GM19452 (cell line): ENCODE measurements around the gene C6orf47.

Experiments
- ATAC-seq: cut with Tn5 transposase; IDR thresholded peaks from one replicate; pipeline ENCODE4 v1.9.1; 2021; ENCODE audit not compliant: unreplicated experiment

The C6orf47 gene

DNA sequence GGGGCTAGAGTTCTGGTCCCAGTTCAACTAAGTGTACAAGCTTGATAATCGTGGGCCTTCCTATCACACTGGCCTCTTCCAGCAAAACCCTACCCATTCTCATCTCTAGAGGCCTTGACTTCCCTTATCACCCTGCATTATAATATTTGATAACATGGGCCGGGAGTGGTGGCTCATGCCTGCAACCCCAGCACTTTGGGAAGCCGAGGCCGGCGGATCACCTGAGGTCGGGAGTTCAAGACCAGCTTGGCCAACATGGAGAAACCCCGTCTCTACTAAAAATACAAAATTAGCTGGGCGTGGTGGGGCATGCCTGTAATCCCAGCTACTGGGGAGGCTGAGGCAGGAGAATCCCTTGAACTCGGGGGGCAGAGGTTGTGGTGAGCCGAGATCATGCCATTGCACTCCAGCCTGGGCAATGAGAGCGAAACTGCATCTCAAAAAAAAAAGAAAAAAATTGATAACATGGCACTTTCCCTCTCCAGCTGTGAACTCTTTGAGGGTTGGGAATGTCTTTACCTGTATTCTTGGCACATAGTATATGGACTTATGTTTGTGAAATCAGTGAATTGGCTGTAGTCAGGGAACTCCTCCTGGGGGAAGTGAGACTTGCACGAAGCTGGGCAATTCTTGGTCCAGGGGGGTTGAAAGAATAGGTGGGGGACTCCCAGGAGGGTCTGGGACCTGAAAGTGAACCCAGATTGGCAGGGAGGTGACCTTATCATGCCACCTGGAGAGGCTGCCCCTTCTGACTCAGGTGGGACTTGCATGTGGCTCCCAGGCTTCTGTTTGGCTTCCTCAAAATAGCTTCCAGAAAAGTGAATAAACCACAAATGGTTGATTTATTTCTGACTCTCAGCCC lies 915 bp upstream of the C6orf47 start:
- ATAC-seq: no peak

DNA sequence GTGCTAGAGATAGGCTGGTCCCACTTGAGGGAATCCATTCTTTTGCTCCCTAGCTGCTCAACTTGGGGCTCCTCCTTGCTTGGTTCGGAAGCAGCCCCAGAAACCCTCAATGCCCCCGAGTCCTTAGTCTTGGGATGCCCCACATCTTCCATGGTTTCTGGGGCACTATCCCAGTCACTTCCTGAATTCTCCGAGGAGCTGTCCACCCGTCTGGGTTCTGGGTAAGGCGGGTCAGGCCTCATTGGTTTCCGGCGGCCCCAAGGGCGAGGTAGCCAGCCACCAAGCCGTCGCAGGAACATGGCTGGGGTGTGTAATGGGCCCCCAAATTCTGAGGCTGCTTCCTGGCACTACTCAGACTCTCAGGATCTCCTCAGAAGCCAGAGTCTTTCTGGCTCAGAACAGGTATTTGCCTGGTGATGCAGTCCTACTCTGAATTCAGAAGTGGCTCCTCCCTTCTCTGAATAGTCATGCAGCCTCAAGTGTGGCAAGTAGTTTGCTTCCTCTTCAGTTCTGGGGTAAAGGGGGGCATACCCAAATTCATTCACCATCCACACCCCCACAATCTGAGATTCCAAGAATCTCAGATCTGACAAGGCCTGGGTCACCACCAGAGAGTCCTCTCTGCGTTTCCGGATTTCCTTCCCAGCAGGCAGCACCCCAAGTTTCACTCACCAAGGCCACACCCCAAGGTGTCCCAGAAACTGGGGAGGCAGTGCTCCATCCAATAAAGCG lies 763 bp downstream of the C6orf47 start:
- no peak for ATAC-seq

DNA sequence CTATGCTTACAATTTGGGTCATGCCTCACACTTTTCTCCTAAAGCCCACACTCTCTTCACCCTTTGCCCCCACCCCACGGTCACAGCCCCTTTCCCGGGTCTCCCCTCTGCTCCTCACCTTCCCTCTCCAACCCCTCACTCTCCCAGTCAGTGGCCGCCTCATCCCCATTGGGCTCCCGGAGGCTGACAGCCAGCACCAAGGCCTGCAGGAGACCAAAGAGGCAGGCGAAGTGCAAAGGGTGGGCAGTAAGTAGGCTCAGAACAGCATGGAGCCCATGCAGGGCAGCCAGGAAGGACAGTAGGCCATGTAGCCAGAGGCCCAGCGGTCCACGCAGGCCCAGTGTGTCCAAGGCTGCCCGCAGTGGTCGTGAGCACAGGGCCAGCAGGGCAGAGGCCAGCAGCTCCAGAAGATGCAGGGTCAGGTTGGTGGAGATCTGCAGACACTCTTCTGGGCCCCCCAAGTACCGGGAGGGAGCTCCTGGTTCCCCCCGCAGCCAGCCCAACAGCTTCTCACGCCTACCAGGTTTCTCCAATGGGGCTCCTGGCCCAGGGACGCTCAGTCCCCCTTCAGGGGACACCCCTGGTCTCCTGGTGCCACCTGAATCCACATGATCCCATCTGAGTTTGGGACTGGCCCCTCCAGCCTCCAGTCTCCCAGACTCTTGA lies 1.5 kb downstream of the C6orf47 start:
- ATAC-seq: no peak

DNA sequence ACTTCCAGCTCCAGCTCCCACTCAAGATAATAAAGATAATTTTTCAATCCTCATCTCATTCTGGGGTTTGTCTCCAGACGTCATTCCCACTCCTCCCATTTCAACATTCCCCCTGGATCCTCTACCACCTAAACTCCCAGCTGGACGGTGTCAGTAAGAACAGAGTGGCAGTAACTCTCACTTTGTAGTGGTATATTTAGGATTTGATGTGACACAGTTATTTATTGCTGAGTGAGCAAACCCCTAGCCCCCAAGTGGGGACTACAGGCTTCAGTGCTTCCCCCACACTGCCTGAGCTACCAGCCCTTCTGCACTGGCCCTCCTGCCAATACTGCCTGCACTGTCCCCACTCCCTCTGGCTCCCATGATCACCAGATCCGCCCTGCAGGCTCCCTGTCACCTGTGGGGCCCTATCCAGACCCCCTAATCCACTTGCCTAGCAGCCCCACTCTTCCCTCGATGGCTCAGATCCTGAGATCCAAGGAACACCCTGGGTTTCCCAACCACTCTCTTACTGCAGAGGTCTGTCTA lies 2.4 kb downstream of the C6orf47 start:
- no peak for ATAC-seq

DNA sequence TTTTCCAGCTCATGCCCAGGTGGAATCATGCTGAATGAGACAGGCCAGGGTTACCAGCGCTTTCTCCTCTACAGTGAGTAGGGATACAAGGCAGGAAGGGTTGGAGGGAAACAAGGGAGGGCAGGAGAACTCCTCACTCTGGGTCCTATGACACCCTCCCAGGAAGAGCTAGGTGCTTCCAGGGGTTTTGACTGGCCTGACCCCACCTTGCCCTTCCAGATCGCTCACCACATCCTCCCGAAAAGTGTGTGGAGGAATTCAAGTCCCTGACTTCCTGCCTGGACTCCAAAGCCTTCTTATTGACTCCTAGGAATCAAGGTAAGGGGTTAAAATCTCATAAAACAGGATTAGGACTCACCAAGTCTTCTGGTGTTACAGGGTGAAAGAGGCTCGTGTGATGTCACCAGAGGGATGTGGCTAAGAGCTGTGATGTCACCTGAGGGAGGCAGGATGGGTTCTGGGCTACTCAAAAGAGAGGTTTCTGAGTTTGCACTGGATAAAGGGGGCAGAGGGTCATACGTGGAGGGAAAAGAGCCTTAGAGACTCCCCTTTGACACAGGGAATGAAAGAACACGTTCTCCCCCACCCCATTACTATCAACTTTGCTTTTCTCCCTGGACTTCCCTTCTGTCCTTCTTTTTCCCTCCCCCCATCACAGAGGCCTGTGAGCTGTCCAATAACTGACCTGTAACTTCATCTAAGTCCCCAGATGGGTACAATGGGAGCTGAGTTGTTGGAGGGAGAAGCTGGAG lies 3.0 kb downstream of the C6orf47 start:
- ATAC-seq: no peak

DNA sequence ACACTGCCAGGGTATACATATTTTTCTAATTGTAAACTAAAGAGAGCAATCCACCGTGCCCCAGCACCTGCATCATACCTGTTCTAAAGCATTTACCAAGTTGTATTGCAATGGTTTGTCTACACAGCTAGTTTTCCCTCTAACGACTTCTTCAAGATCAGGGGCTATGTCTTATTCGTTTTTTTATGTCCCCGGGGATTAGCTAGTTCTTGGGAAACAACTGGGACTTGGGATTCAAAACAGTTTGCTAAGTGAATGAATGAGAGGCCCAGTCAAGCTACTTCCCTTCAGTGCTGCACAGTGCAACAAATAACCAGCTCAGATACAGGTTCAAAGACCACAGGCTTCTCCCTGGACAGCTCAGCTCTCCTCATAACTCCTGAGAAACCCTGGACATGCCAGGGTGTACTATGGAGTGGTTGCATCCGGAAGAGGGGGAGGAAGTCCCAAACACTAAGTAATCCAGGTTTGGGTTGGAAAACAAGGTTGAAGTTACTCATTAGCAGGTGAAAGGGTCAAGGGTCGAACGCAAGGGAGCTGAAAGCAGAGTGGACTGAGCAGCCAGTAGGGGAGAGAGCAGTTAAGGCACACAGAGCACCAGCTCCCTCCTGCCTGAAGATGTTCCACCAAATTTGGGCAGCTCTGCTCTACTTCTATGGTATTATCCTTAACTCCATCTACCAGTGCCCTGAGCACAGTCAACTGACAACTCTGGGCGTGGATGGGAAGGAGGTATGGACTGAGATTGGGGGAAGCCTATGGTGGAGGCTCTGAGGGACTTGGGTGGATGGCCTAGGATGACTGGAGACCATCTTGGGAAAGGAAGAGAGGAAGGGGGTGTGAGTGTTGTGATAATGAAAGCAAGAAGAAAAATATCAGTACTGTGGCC lies 5.0 kb downstream of the C6orf47 start, which contains the start of gene APOM:
Gene APOM (plus strand): TSS at position 546 of the 889 bp plus-strand sequence. CDS start 73 bp downstream, at position 619.
- ATAC-seq: no peak

DNA sequence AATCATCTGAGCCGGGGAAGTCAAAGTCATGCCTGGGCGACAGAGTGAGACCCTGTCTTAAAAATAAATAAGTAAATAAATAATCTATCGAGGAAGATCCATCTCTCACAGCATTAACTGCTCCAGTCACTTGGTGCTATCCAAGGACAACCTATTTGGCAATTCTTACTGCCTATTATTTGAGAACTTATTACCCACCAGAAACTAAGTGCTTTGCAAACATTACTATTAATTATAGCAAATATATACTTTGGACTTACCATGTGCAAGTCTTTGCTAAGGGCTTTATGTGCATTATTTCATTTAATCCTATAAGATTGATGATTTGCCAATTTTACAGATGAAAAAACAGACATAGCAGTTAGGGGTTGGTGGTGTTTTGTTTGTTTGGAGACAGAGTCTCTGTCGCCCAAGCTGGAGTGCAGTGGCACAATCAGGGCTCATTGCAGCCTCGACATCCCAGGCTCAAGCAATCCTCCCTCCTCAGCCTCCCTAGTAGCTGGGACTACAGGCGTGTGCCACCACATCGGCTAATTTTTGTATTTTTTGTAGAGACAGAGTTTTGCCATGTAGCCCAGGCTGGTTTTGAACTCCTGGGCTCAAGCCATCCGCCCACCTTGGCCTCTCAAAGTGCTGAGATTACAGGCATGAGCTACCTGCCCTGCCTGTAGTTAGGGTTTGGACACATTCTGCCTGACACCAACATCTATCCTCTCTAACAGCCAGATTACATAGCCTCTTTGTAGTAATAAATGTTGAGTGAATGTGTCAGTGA lies 5.8 kb downstream of the C6orf47 start:
- ATAC-seq: no peak

DNA sequence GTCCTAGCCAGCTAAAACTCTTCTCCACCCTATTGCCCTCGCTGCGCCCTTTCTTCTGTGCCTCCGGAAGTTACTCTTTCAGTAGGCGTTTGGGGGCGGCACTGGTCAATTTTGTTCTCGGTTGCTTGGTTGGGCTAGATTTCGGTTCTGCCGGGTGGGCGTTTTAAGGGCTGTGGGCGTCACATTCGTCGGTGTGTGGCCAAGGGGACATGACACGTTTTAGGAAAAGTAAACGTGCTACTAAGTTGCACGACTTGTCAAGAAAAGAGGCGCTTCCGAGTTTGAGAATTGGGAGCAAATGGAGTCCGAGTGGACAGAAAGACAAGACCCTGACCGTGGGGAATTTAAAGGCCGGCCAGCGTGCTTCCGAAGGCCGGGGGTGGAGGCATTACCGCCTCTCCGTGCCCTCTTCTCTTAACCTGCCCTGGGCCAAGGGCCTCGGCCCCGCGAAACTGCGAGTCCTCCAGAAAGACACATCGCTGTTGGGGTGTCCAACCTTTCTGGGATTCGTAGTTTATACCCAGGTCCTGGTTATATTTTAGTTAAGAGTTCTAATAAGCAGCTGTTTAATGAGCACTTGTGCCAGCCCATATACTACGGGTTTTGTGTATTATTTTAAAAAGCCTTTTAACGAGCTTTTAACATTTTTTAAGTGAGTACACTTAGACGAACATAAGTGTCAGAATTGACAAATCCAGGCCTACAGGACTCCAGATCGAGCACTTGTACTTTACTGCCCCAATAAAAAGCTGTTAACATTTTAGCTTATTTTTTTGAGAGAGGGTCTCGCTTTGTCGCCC lies 7.5 kb downstream of the C6orf47 start:
- ATAC-seq: peak; percentile 52

DNA sequence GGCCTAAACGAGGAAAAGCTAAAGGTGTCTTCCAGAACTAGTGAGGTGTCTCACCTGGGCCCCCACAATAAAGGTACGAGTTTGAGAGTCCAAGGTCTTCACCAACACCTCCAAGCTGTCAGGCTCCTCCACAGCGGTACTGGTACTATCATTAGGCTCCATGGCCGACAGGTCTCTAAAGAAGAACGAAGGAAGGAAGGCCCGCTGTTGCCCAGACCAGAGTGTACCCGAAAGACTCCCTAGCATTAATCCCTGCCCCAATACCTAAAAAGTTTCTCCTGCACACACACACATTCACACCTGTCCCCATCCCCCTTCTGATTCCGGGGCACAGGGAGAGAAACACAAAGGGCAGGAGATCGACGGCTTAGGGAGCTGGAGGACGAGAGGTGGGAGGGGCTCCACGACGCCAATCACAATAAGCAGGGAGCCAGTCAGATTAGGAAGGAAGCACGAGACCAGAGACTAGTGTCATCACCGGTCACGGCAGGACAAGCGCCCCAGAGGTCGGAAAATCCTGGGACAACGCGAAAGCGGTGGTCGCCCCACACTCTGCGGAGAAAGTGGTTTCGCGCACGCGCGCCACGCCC lies 8.9 kb downstream of the C6orf47 start:
- ATAC-seq: peak; percentile 19

DNA sequence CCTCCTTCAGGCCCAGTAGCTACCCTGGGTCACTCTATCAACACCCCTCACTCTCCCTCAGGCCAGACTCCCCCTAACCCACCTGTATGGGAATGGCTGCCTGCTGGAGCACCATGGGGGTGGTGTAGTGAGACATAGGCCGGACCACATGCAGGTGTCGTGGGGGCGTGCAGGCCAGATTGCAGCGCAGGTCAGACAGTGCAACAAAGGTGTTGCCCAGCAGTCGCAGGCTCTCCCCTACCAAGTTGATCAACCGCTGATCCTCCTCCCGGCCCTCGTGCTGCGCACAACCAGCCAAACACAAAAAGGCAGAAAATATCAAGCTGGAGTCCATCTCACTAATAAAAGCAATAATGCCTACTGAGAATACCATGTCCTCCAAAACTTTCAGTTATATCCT lies 15.3 kb downstream of the C6orf47 start:
- ATAC-seq: no peak

DNA sequence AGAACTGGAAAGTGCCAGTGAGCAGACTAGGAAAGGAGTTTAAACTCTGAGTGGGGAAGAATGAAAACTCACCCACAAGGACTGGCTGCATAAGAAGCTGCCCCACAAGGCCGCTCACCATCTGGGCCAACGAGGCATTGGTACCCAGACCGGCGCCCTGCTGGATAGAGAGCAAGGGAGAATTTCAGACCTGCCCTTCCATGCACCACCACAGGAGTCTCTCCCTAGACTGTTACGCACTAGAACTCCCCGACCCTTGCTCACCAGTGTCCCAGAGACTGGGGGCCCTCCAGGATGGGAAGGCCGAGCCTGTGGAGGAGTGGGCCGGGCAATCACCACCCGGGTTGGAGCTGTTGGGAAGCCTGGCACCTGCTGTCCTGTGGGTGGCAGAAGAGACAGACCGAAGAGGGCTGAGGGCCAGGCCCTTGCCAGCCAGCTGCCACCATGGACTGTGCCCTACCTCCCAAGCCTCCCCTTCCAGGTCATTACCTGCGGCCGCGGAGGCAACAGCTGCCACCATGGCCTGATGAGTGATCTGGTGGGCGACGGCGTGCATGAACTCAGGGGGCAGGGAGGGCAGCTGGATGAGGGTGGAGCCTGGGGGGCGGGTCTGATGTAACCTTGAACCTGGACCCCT lies 16.6 kb downstream of the C6orf47 start:
- no peak for ATAC-seq

DNA sequence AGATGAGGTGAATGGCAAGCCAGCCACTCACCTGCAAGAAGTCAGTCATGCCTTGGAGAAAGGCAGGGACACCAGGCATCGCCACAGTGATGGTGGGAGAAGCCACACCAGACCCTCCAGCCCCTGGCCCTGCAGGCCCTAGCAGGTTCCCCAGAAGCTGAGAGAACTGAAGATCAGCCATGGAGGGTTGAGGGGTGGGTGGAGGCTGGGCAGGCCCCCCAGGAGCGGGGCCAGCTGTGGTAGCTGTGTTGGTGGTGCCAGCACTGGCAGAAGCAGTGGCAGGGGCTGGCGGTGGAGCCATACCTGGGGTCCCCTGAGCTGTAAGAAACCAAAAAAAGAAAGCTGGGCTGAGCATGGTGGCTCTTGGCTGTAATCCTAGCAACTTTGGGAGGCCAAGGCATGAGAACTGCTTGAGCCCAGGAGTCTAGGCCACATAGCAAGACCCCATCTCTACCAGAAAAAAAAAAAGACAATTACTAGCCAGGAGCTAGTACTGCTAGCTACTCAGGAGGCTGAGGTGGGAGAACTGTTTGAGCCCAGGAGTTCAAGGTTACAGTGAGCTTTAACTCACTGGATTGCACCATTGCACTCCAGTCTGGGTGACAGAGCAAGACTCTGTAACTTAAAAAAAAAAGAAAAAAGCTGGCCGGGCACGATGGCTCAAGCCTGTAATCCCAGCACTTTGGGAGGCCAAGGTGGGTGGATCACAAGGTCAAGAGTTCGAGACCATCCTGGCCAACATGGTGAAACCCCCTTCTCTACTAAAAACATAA lies 17.6 kb downstream of the C6orf47 start:
- ATAC-seq: no peak

DNA sequence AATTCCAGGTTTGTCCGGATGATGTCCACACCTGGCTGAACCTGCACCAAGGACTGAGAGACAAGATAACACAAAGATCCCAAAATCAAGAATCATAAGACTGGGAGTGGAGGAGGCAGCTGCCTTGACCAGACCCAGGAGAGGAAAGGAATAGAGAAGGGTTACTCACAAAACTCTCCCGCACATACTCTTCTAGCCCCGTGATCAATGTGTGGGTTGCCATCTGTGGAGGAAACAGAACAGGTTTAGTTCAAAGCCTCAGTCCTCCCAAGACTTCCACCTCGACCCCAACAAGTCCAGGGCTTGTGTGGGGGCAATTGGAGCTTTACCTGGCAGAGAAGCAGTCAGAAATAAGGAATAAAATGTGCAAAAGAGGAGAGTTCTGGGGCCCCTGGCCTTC lies 19.2 kb downstream of the C6orf47 start:
- no peak for ATAC-seq

DNA sequence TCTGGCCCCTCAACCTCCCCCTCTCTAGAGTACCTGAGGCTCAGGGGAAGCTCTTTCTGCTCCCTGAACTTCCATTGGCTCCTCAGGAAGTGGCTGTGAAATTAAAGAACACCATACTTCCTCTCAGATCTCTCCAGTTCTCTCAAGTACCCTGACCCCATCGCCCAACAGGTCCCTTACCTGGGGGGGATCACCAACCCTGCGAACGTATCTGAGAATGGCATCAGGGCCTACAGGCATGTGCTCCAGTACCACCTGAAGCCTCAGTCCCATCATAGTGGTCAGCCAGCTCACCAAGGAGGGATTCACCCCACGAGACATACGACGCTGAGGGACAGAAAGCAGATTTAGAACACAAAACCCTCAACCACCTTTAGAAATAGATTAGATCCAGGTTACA lies 20.0 kb downstream of the C6orf47 start:
- ATAC-seq: no peak

DNA sequence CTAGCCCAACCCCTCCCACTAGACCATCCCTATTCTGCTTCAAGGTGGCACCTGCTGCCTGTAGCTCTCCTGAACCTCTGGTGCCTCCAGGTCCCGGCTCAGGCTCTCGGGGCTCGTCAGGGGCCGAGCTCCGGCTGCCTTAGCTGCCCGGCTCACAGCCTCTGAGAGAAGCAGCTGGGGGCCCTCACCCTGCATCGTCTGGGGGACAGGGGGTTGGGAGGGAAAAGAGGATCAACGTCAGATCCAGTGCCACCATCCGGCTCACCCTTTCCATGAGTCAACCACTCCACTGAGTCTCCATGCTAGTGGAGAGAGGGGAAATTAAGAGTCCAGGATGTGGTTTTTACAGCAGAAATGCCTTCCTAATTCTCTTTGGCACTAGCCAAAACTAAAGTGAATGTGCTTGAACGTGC lies 21.1 kb downstream of the C6orf47 start:
- no peak for ATAC-seq

DNA sequence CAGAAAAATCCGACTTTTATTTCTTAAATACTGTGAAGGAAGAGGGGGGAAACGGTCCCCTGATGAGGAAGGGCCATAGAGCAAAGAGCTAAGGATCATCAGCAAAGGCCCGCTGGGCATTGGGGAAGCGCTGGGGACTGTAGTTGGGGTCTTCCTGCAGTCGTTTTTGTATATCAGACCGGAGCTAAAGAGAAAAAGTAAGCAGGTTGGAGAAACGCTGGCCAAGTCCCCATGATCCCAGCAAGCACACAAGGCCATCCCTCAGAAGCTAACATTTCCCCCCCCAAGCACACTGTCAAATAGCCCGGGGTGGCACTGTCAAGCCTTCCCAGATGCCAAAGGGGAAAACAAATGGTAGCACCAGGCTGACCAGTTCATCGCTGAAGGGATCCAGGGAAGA lies 21.5 kb downstream of the C6orf47 start:
- no peak for ATAC-seq
